Neuronal stem cell (in vitro differentiated cells): Measurements from ENCODE around the gene SVIL.
"Not testable (repeated sequence)": the region's sequence is repeated elsewhere in the genome, so short reads cannot be mapped to it uniquely, and the experiment has no call there.

Experiments
- DNase-seq: peaks from one replicate; pipeline ENCODE4 v3.0.0-alpha.2; 2013; ENCODE audit warnings: low spot score
- H2AFZ ChIP-seq: one replicate; pipeline ENCODE4 v1.6.1; 2013; ENCODE audit warnings: mild to moderate bottlenecking, low read length, inconsistent platforms
- H2AK5ac ChIP-seq: 2 replicates; pipeline ENCODE4 v1.6.1; 2013; ENCODE audit warnings: low read depth, mild to moderate bottlenecking, inconsistent platforms, low read length, moderate library complexity, mixed read lengths
- H2BK120ac ChIP-seq: 2 replicates; pipeline ENCODE4 v1.6.1; 2013; ENCODE audit warnings: low read depth, mild to moderate bottlenecking, inconsistent platforms, low read length, moderate library complexity, mixed read lengths
- H2BK12ac ChIP-seq: one replicate; pipeline ENCODE4 v1.6.1; 2013; ENCODE audit warnings: low read length, inconsistent platforms
- H2BK15ac ChIP-seq: 2 replicates; pipeline ENCODE4 v1.6.1; 2013; ENCODE audit warnings: mild to moderate bottlenecking, low read length, inconsistent platforms, mixed read lengths
- H2BK5ac ChIP-seq: one replicate; pipeline ENCODE4 v1.6.1; 2013; ENCODE audit warnings: inconsistent platforms, mild to moderate bottlenecking, low read length, moderate library complexity
- H3K14ac ChIP-seq: one replicate; pipeline ENCODE4 v1.6.1; 2013; ENCODE audit warnings: low read length, inconsistent platforms
- H3K18ac ChIP-seq: 2 replicates; pipeline ENCODE4 v1.6.1; 2013; ENCODE audit warnings: low read length, inconsistent platforms
- H3K23ac ChIP-seq: 2 replicates; pipeline ENCODE4 v1.6.1; 2013; ENCODE audit warnings: low read depth, mild to moderate bottlenecking, mixed read lengths, low read length, inconsistent platforms; ENCODE audit not compliant: poor library complexity
- H3K27ac ChIP-seq: replicated peaks from 3 replicates; pipeline ENCODE4 v1.5.1; 2013; ENCODE audit warnings: low read length, inconsistent platforms
- H3K27me3 ChIP-seq, 3 experiments: 2 replicates each; pipeline ENCODE4 v1.6.1; 2013; ENCODE audit warnings: low read length in 3 of 3, mild to moderate bottlenecking in 2 of 3, inconsistent platforms in 1 of 3, low read depth in 1 of 3, mixed read lengths in 1 of 3, moderate library complexity in 1 of 3; ENCODE audit not compliant: control insufficient read depth in 3 of 3, insufficient read depth in 3 of 3
- H3K36me3 ChIP-seq, 2 donors: replicated peaks in 1 of 2; 2 replicates each; pipeline ENCODE4 v1.6.1; 2013; ENCODE audit warnings: low read length in 2 of 2; ENCODE audit not compliant: control insufficient read depth in 2 of 2, insufficient read depth in 2 of 2
- H3K4ac ChIP-seq: 2 replicates; pipeline ENCODE4 v1.6.1; 2013; ENCODE audit warnings: inconsistent platforms, mild to moderate bottlenecking, low read length, moderate library complexity
- H3K4me1 ChIP-seq, 2 donors: 1 replicate in 1 of 2; 2 replicates in 1 of 2; pipeline ENCODE4 v1.6.1; 2013; ENCODE audit warnings: low read length in 2 of 2, low read depth in 1 of 2; ENCODE audit not compliant: control insufficient read depth in 2 of 2, insufficient read depth in 1 of 2
- H3K4me2 ChIP-seq: one replicate; pipeline ENCODE4 v1.6.1; 2013; ENCODE audit warnings: mild to moderate bottlenecking, low read length, inconsistent platforms; ENCODE audit not compliant: insufficient read depth, poor library complexity, severe bottlenecking
- H3K4me3 ChIP-seq, 2 donors: 2 replicates each; pipeline ENCODE4 v1.5.1; 2013; ENCODE audit warnings: low read length in 2 of 2, mild to moderate bottlenecking in 2 of 2, inconsistent platforms in 1 of 2, moderate library complexity in 1 of 2
- H3K79me1 ChIP-seq: one replicate; pipeline ENCODE4 v1.6.1; 2013; ENCODE audit warnings: low read depth, mild to moderate bottlenecking, inconsistent platforms, low read length, moderate library complexity
- H3K9ac ChIP-seq: one replicate; pipeline ENCODE4 v1.6.1; 2013; ENCODE audit warnings: mild to moderate bottlenecking, low read depth, low read length, inconsistent platforms; ENCODE audit not compliant: poor library complexity
- H3K9me3 ChIP-seq, 2 donors: replicated peaks in 1 of 2; 2 replicates each; pipeline versions ENCODE3 to v1.6.1; 2013; ENCODE audit warnings: low read length in 2 of 2, mild to moderate bottlenecking in 2 of 2, inconsistent platforms in 1 of 2, low read depth in 1 of 2, mixed read lengths in 1 of 2, moderate library complexity in 1 of 2; ENCODE audit not compliant: control insufficient read depth in 2 of 2, insufficient read depth in 1 of 2
- H4K8ac ChIP-seq: one replicate; pipeline ENCODE4 v1.6.1; 2013; ENCODE audit warnings: low read depth, mild to moderate bottlenecking, inconsistent platforms, low read length, moderate library complexity
- H4K91ac ChIP-seq: one replicate; pipeline ENCODE4 v1.6.1; 2013; ENCODE audit warnings: low read length, low read depth, mild to moderate bottlenecking, inconsistent platforms; ENCODE audit not compliant: poor library complexity
- WGBS, 2 donors: extraction: QIAGEN DNeasy Blood & Tissue Kit; methylation state at CpG; one replicate each; pipeline ENCODE4 v1.1.7; 2013; ENCODE audit warnings: missing lambda C conversion rate in 2 of 2, mixed read lengths in 1 of 2; ENCODE audit not compliant: insufficient read length in 2 of 2, insufficient replicate concordance in 1 of 2; ENCODE audit errors: extremely low coverage in 2 of 2; 5-methylcytosine and 5-hydroxymethylcytosine counted together

The SVIL gene

DNA sequence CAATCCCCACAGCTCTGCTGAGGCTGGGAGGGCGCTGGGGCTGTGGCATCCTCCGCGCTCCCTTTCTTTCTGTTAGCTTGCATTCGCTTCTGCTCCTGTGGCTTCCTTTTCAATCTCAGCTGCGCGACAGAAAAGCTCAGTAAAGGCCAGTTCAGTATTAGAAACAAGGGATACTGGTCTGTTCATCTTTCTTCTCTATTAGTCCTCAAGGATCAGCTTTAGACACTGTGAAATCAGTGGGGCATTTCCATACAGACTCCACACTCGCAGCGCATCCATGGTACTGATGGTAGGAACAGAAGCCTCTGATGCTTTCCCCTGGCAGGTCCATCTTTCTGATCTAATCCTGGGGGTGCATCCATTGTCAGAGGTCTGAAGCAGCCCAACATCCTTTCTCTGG, 182.2 kb downstream of the SVIL start:
- Histone ChIP-seq H3K9me3 (no peaks in the 10 kb centered on the region), H3K4ac (no peak overlapping the region), H3K36me3 (peaks cover 2 to 5% of the 10 kb centered on the region in 2 donors), H2BK12ac (no peak overlapping the region), H3K27me3 (peaks cover 0 to 3% (median 0%) of the 10 kb centered on the region in 3 experiments), H3K9ac (no peak overlapping the region), H3K79me1 (no peaks in the 10 kb centered on the region), H2BK5ac (no peak overlapping the region), H2AK5ac (no peak overlapping the region), H3K14ac (no peak overlapping the region), H2AFZ (peak overlapping the region; percentile 49), H2BK120ac (no peak overlapping the region), H3K27ac (no peak overlapping the region), H3K23ac (no peak overlapping the region), H3K18ac (no peak overlapping the region), H3K4me3 (no peak overlapping the region), H2BK15ac (no peak overlapping the region), H4K8ac (no peak overlapping the region), H4K91ac (no peak overlapping the region), H3K4me2 (no peak overlapping the region), H3K4me1 (no peaks in the 10 kb centered on the region)
- DNase-seq, result no peak
- WGBS, 2 donors, result no CpG with 5 or more reads among the region's 8 CpGs

DNA sequence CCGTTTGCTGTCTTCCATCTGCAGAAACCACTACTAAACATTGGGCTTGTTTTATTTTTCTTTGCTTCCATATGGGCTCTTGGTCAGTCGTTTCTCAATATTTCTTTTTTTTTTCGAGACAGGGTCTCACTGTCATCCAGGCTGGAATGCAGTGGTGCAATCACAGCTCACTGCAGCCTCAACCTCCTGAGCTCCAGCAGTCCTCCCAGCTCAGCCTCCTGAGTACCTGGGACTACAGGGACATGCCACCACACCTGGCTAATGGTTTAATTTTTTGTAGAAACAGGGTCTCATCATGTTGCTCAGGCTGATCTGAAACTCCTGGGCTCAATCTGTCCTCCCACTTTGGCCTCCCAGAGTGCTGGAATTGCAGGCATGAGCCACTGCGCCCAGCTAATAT, 182.8 kb downstream of the SVIL start:
- Histone ChIP-seq H3K36me3 (peaks cover 0 to 2% of the 10 kb centered on the region in 2 donors), H2AK5ac (no peak overlapping the region), H3K4me1 (no peaks in the 10 kb centered on the region), H2BK12ac (no peak overlapping the region), H3K9me3 (no peaks in the 10 kb centered on the region), H3K79me1 (no peaks in the 10 kb centered on the region), H2BK15ac (no peak overlapping the region), H2AFZ (no peak overlapping the region), H3K4me3 (no peak overlapping the region), H3K27me3 (peaks cover 0 to 3% (median 0%) of the 10 kb centered on the region in 3 experiments), H3K23ac (no peak overlapping the region), H3K18ac (no peak overlapping the region), H4K8ac (no peak overlapping the region), H3K14ac (no peak overlapping the region), H4K91ac (no peak overlapping the region), H3K4ac (no peak overlapping the region), H3K27ac (no peak overlapping the region), H2BK5ac (no peak overlapping the region), H3K9ac (no peak overlapping the region), H3K4me2 (no peak overlapping the region), H2BK120ac (no peak overlapping the region)
- no CpG with 5 or more reads among the region's 4 CpGs for WGBS, 2 donors
- DNase-seq, result no peak

DNA sequence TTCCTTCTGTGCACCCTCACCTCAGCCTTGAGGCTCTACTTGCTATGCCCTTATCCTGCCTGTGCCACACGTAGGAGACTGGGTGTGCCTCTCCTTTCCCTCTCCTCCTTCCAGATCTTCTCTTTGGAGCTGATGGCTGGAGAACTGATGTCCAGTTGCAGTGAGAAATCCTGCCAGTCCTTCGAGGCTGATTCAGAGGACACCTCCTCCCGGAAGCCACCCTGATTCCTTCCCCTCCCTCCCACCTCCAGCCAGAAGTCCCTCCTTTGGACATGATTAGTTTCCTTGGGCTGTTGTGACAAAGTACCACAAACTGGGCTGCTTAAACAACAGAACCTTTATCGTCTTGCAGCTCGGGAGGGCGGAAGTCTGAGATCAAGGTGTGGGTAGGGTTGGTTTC, 184.4 kb downstream of the SVIL start:
- no peak overlapping the region for H3K14ac ChIP-seq
- H3K27ac ChIP-seq, result no peak overlapping the region
- peak overlapping the region; percentile 14 for H2BK5ac ChIP-seq
- H3K4me1 ChIP-seq, result no peaks in the 10 kb centered on the region
- no peaks in the 10 kb centered on the region for H3K79me1 ChIP-seq
- H4K8ac ChIP-seq, result no peak overlapping the region
- no peak overlapping the region for H3K4me2 ChIP-seq
- no peak overlapping the region for H3K23ac ChIP-seq
- H2BK15ac ChIP-seq, result no peak overlapping the region
- H2AK5ac ChIP-seq, result peak overlapping the region; percentile 30
- H3K36me3 ChIP-seq, result peaks cover 0 to 2% of the 10 kb centered on the region in 2 donors
- no peak overlapping the region for H4K91ac ChIP-seq
- peaks cover 0 to 6% (median 0%) of the 10 kb centered on the region in 3 experiments for H3K27me3 ChIP-seq
- H3K4ac ChIP-seq, result no peak overlapping the region
- no peak overlapping the region for H3K9ac ChIP-seq
- H2BK120ac ChIP-seq, result no peak overlapping the region
- DNase-seq, result no peak
- H3K9me3 ChIP-seq, result no peaks in the 10 kb centered on the region
- no peak overlapping the region for H2AFZ ChIP-seq
- H3K18ac ChIP-seq, result no peak overlapping the region
- no CpG with 5 or more reads among the region's 6 CpGs for WGBS, 2 donors
- H3K4me3 ChIP-seq, result no peak overlapping the region
- H2BK12ac ChIP-seq, result no peak overlapping the region

DNA sequence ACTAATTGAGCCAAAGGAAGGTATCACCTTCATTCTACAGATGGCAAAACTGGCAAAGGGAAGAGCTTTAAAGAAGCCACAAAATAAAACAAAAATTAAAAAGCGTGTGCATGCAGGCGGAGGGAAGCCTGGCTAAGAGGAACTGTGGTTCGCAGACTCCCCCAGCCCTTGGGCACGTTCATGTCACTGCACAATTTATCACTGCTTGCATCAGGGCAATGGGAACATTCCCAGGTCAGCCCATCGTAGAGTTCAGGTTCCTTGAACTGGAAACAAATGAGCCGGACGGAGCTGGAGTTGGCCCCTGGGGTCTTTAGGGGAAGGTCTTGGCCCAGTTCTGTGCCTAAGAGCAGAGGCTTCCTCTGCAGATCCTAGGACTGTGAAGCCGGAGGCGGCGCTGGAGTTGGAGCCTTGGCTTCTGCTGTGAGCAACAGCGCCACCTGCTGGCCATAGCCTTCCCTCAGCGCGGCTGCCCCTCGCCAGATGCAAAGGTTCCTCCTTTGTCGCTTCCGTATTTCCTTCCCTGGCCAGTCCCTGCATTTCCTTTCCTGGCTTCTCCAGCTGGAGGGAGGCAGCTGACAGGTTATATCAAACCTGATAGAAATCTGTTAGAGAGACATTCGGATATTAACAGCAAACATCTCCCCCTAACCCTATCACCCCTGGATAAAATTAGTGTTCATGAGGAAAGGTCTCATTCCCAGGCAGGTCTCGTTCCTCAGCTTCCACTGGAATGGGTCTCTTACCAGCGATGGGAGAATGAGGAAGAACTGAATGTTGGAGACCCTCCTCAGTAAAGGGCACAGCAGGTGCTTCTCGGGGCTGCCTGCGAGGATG, 185.8 kb downstream of the SVIL start:
- not testable (repeated sequence) for H3K4me2 ChIP-seq, H4K91ac ChIP-seq, H3K4me3 ChIP-seq, H3K18ac ChIP-seq, H3K36me3 ChIP-seq, H3K9me3 ChIP-seq, H3K14ac ChIP-seq, H2BK120ac ChIP-seq, H3K4me1 ChIP-seq, H3K4ac ChIP-seq, H3K79me1 ChIP-seq, H2AK5ac ChIP-seq, H4K8ac ChIP-seq, H3K27me3 ChIP-seq, H2BK12ac ChIP-seq, H2BK5ac ChIP-seq, H2BK15ac ChIP-seq, H3K27ac ChIP-seq, H3K9ac ChIP-seq, H3K23ac ChIP-seq
- DNase-seq, result peak; percentile 66
- WGBS, 2 donors, result no CpG with 5 or more reads among the region's 21 CpGs
- peak overlapping the region; percentile 89 for H2AFZ ChIP-seq
